Gastrocnemius medialis (tissue), 4 donors: ENCODE results near the gene PSMA6. TPM values are rescaled to one million over a fixed set of nuclear protein-coding genes. Genes with fewer than 3 reads are reported as not detected.

Source experiments
- ATAC-seq, 2 donors: fragments of 150-250 bp; one replicate each; pipeline ENCODE4 v1.9.1; 2016
- DNase-seq, 2 donors: peaks; one replicate each; pipeline ENCODE4 v3.0.0-alpha.2; 2019
- H3K27ac ChIP-seq, 4 donors: fragments of 200-600 bp; sonication (generic); 1 replicate in 1 of 4; 2 replicates in 3 of 4; pipeline ENCODE4 v1.5.1; 2016 to 2018; ENCODE audit warnings: mild to moderate bottlenecking in 2 of 4, moderate library complexity in 1 of 4
- H3K27me3 ChIP-seq, 3 donors: fragments of 200-600 bp; sonication (generic) in 2 of 3; 1 replicate in 1 of 3; 2 replicates in 2 of 3; pipeline versions ENCODE4 v1.5.1 to v1.6.0; 2016 to 2019; ENCODE audit warnings: mild to moderate bottlenecking in 1 of 3, moderate library complexity in 1 of 3
- H3K36me3 ChIP-seq, 2 donors: fragments of 200-600 bp; sonication (generic) in 1 of 2; one replicate each; pipeline ENCODE4 v1.5.1; 2017 to 2018
- H3K4me1 ChIP-seq, 2 donors: fragments of 200-600 bp; sonication (generic) in 1 of 2; one replicate each; pipeline ENCODE4 v1.5.1; 2016 to 2017; ENCODE audit warnings: mild to moderate bottlenecking in 2 of 2
- H3K4me3 ChIP-seq, 4 donors: fragments of 200-600 bp; sonication (generic) in 3 of 4; 1 replicate in 1 of 4; 2 replicates in 3 of 4; pipeline ENCODE4 v1.5.1; 2016 to 2019; ENCODE audit warnings: mild to moderate bottlenecking in 2 of 4
- H3K9me3 ChIP-seq, 3 donors: fragments of 200-600 bp; sonication (generic) in 2 of 3; 1 replicate in 1 of 3; 2 replicates in 2 of 3; pipeline ENCODE4 v1.5.1; 2016 to 2019
- CTCF ChIP-seq, 5 experiments: fragments of 450-650 bp in 3 of 5; fragments of 200-600 bp in 2 of 5; sonication (generic) in 2 of 5; IDR thresholded peaks in 4 of 5; conservative IDR thresholded peaks in 1 of 5; 1 replicate in 4 of 5; 2 replicates in 1 of 5; pipeline ENCODE4 v1.5.1; 2016 to 2019; ENCODE audit warnings: antibody characterized with exemption in 5 of 5, mild to moderate bottlenecking in 3 of 5, moderate library complexity in 3 of 5
- POLR2A ChIP-seq, 2 donors: fragments of 450-650 bp; IDR thresholded peaks; one replicate each; pipeline ENCODE4 v1.6.1; 2017; ENCODE audit warnings: antibody characterized with exemption in 2 of 2, mild to moderate bottlenecking in 2 of 2, moderate library complexity in 2 of 2
- in situ Hi-C, 4 donors: fragments of 200-750 bp; cut with MboI; loops; one replicate each; pipeline versions ENCODE4 v1.15.0 to v1.8.0; 2017; ENCODE audit warnings: low sequenced_read_pairs in 4 of 4
- intact Hi-C: fragments of 100-400 bp; cut with DNase I; formaldehyde crosslinking; loops from one replicate; pipeline ENCODE4 v1.15.1; 2023; ENCODE audit warnings: low total_unique reads
- total RNA-seq, 4 donors: library from RNA; depleted of rRNA; stranded (reverse); fragments of >200 nt; gene quantifications; one replicate each; pipeline versions ENCODE4 v1.1.0 to v1.2.3, GENCODE V29; 2016

Gene PSMA6
- total RNA-seq, 4 donors from 2014 or later: 323 to 502 (median 464) TPM

GRCh38 chr14:35365130-35366055, 73.2 kb downstream of the PSMA6 start:
- Histone ChIP-seq H3K4me3 (no peak overlapping the region), H3K9me3 (no peaks in the 10 kb centered on the region), H3K36me3 (no peaks in the 10 kb centered on the region), H3K4me1 (peaks cover 17 to 28% of the 10 kb centered on the region in 2 donors), H3K27me3 (no peaks in the 10 kb centered on the region), H3K27ac (peak overlapping the region; percentile 63 to 77 (median 66))
- peak in 1 of 2 donors; percentile 54 for TF ChIP-seq POLR2A (IDR thresholded peaks at IDR 0.05)
- TF ChIP-seq CTCF (IDR thresholded peaks at IDR 0.05 in 4 of 5, conservative IDR thresholded peaks at IDR 0.05 in 1 of 5): no peak
- in situ Hi-C loops: no loop called here
- ATAC-seq: peak; percentile 80 to 83
- DNase-seq: peak; percentile 51 to 80
- intact Hi-C loops: loop anchor here (2.0 kb wide), 1 partner anchor 39 kb away; the partner anchor contains the start of gene NFKBIA

- Histone ChIP-seq H3K36me3 (no peaks in the 10 kb centered on the region), H3K9me3 (no peaks in the 10 kb centered on the region), H3K4me1 (peaks cover 17 to 28% of the 10 kb centered on the region in 2 donors), H3K4me3 (no peak overlapping the region), H3K27ac (peak overlapping the region; percentile 63 to 77 (median 66)), H3K27me3 (no peaks in the 10 kb centered on the region)
- in situ Hi-C loops (no loop called here), intact Hi-C loops (no loop called here)
- DNase-seq: peak in 1 of 2 donors; percentile 60
- peak; percentile 57 to 60 for ATAC-seq
- TF ChIP-seq CTCF (IDR thresholded peaks at IDR 0.05 in 4 of 5, conservative IDR thresholded peaks at IDR 0.05 in 1 of 5) (no peak), POLR2A (IDR thresholded peaks at IDR 0.05) (no peak)
These were observed 73.9 kb downstream of the PSMA6 start for GRCh38 chr14:35366056-35366451.

- in situ Hi-C loops: no loop called here
- H3K4me3 ChIP-seq: no peak overlapping the region
- H3K27me3 ChIP-seq: no peaks in the 10 kb centered on the region
- no peak for DNase-seq
- no peak for ATAC-seq
- intact Hi-C loops: no loop called here
- peak overlapping the region; percentile 63 to 77 (median 66) for H3K27ac ChIP-seq
- H3K36me3 ChIP-seq: no peaks in the 10 kb centered on the region
- no peaks in the 10 kb centered on the region for H3K9me3 ChIP-seq
- no peak for TF ChIP-seq CTCF (IDR thresholded peaks at IDR 0.05 in 4 of 5, conservative IDR thresholded peaks at IDR 0.05 in 1 of 5)
- no peak for TF ChIP-seq POLR2A (IDR thresholded peaks at IDR 0.05)
- peaks cover 17 to 28% of the 10 kb centered on the region in 2 donors for H3K4me1 ChIP-seq
These were observed 74.4 kb downstream of the PSMA6 start for GRCh38 chr14:35366521-35366976.

- Histone ChIP-seq H3K4me3 (no peak overlapping the region), H3K36me3 (no peaks in the 10 kb centered on the region), H3K9me3 (no peaks in the 10 kb centered on the region), H3K4me1 (peaks cover 17 to 28% of the 10 kb centered on the region in 2 donors), H3K27ac (peak overlapping the region in 1 of 4 donors; percentile 25), H3K27me3 (no peaks in the 10 kb centered on the region)
- DNase-seq (no peak), ATAC-seq (no peak)
- TF ChIP-seq POLR2A (IDR thresholded peaks at IDR 0.05) (no peak), CTCF (IDR thresholded peaks at IDR 0.05 in 4 of 5, conservative IDR thresholded peaks at IDR 0.05 in 1 of 5) (no peak)
- intact Hi-C loops (no loop called here), in situ Hi-C loops (no loop called here)
These were observed 74.8 kb downstream of the PSMA6 start for GRCh38 chr14:35367056-35367372.

Other genes with a start within 250 kb of the PSMA6 start
- gene FAM177A1, start 246.1 kb upstream of the PSMA6 start, total RNA-seq: 10 to 100 TPM; 13.5 to 35.8 (median 21.8) TPM
- 10 to 100 TPM; 27.9 to 59.4 (median 33.2) TPM for gene PPP2R3C, start 170.4 kb upstream of the PSMA6 start, total RNA-seq
- 10 to 100 TPM; 14.8 to 21.8 (median 20.0) TPM for gene PRORP, start 169.8 kb upstream of the PSMA6 start, total RNA-seq
- gene NFKBIA, start 112.4 kb downstream of the PSMA6 start, total RNA-seq: 100 to 1,000 TPM; 185 to 379 (median 320) TPM
- not detected for gene INSM2, start 241.8 kb downstream of the PSMA6 start, total RNA-seq